Measurements from ENCODE around the gene CLIC1.
A peak's percentile ranks its signal among the peaks of the same experiment; 100 is the strongest.

The CLIC1 gene

GRCh38 chr6:31768363-31769257, 32.3 kb upstream of the CLIC1 start:
- DNase-seq (ENCODE audit: low read depth) = no peak

DNA sequence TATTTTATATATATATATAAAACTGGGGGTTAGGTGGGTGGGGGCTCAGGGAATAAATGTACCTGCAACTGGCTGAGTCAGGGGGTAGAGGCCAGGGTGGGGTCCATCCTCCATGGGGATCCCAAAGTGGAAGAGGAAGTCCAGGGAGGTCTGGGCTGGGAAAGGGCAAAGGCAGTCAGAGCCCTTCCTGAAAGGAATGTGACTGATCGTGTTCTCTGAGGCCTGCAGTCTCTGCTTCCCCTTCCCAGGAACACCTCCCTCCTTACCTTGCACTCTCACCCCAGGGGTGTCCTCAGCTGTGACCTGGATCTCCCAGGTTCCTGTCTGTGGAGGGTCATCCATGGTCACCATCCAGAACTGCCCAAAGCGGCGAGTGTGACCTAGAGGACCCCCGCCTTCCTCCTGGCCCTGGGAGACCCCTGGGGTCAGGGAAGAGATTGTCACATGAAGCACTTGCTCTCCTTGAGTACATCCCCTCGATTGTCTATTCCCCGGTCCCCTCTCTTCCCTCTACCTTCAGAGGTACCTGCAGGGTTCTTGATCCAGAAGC, 30.8 kb upstream of the CLIC1 start:
- DNase-seq (ENCODE audit: low read depth) = no peak

GRCh38 chr6:31765910-31766794, 29.8 kb upstream of the CLIC1 start:
- DNase-seq (ENCODE audit: low read depth) = peak; percentile 40

GRCh38 chr6:31765559-31765909, 29.2 kb upstream of the CLIC1 start:
- no peak for DNase-seq (ENCODE audit: low read depth)

- DNase-seq (ENCODE audit: low read depth) = no peak
Measured at GRCh38 chr6:31764198-31764597, 27.9 kb upstream of the CLIC1 start.

DNA sequence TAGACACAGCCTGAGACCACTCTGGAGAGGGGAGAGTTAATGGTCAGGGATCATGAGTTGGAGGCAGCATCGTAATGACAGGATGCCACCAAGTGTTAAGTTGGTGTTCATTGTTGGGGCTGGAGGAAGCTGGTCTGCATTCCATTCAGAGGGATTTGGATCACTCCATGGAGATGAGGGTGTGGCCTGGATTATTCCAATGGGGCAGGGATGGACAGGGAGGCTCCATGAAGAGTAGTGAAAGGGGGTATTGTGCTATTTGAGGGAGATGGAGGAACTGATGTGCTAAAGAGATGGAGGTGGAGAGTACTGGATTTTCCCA, 27.2 kb upstream of the CLIC1 start:
- DNase-seq (ENCODE audit: low read depth) = peak; percentile 86

DNA sequence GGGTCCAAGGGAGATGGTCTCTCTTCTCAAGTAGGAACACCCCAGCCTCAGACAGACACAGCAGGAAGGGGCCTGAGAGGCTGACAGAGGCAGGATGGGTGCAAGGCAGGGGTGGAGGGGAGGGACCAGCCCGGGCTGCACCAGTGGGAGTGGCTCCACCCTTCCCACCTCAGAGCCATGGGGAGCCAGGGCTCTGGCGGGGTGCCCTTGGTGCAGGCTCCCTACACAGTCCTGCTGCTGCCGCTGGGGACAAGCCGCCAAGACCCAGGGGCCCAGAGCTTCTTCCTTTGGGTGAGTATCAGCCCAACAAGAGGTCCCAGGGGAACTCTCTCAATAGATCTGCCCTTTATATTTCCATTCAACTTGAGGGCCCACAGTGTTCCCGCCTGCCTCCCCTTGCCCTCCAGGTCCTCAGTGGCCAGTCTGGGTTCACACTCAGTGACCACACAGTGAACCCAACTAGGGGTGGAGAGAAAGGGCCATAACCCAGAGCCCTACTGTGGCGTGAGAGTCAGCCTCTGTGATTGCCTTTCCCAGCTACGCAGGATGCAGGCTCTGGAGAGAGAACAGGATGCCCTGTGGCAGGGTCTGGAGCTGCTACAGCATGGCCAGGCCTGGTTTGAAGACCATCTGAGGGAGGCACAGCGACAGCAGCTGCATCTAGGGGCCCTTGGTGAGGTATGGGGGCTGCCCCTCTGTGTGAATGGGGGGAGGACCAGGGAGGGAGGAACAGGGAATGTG, 26.7 kb upstream of the CLIC1 start:
- no peak for DNase-seq (ENCODE audit: low read depth)

DNA sequence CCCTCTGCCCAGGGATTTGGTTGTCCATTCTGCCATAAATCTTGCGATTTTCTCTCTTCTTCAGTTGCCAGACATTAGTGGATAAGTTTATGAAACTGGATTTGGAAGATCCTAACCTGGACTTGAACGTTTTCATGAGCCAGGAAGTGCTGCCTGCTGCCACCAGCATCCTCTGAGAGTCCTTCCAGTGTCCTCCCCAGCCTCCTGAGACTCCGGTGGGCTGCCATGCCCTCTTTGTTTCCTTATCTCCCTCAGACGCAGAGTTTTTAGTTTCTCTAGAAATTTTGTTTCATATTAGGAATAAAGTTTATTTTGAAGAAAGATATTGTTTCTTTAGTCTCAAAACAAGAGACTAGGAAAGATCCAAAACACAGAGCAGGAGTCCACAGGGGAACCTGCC, 26.0 kb upstream of the CLIC1 start, which contains the start of gene SAPCD1:
Gene SAPCD1, plus strand, starts transcription at position 301 of the 400 bp plus-strand sequence. CDS start 399 bp downstream, outside the sequence.
- no peak for DNase-seq (ENCODE audit: low read depth)

DNA sequence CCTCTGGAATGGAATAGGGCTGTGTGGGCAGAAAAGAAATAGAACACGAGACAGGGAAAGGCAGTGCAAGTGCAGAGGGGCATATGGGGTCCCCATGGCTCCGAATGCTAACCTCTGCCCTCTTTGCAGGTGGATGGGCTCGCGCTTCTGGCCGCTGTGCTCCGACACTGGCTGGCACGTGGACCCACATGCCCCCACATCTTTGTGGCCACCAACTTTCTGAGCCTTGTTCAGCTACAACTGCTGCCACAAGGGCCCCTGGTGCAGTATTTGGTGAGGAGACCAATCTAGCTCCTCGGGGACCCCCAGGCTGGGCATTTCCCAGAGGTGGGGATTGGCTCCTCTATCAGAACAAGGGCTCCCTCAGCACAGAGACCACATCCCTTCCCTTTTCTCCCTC, 25.0 kb upstream of the CLIC1 start:
- no peak for DNase-seq (ENCODE audit: low read depth)

GRCh38 chr6:31760790-31761189, 24.5 kb upstream of the CLIC1 start:
- no peak for DNase-seq (ENCODE audit: low read depth)

GRCh38 chr6:31758281-31758680, 22.0 kb upstream of the CLIC1 start:
- no peak for DNase-seq (ENCODE audit: low read depth)

GRCh38 chr6:31752739-31753319, 16.5 kb upstream of the CLIC1 start:
- DNase-seq (ENCODE audit: low read depth) = peak; percentile 77

GRCh38 chr6:31750411-31751022, 14.2 kb upstream of the CLIC1 start:
- DNase-seq (ENCODE audit: low read depth) = peak; percentile 67

- no peak for DNase-seq (ENCODE audit: low read depth)
Measured at GRCh38 chr6:31749301-31750036, 13.1 kb upstream of the CLIC1 start.

DNA sequence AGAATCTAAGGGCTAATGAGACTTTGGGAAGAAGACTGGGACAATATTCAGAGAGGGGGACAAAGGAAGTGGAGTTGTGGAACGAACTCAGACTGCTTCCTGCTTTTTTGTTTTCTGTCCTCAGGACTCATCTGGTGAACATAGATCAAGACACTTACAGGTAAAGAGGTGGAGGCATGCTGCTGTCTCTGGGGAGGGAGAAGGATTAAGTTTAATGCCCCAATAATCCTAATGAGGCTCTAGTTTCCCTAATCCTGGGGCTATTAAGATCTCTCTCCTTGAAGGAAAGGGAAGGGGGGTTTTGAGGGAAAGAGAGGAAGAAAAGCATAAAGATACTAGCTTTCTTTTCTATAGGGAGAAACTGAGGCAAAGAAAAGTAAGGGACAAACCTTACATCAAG, 8.1 kb upstream of the CLIC1 start:
- DNase-seq (ENCODE audit: low read depth) = no peak

- no peak for DNase-seq (ENCODE audit: low read depth)
Measured at GRCh38 chr6:31742894-31743293, 6.6 kb upstream of the CLIC1 start.

- no peak for DNase-seq (ENCODE audit: low read depth)
Measured at GRCh38 chr6:31741815-31742214, 5.5 kb upstream of the CLIC1 start.

DNA sequence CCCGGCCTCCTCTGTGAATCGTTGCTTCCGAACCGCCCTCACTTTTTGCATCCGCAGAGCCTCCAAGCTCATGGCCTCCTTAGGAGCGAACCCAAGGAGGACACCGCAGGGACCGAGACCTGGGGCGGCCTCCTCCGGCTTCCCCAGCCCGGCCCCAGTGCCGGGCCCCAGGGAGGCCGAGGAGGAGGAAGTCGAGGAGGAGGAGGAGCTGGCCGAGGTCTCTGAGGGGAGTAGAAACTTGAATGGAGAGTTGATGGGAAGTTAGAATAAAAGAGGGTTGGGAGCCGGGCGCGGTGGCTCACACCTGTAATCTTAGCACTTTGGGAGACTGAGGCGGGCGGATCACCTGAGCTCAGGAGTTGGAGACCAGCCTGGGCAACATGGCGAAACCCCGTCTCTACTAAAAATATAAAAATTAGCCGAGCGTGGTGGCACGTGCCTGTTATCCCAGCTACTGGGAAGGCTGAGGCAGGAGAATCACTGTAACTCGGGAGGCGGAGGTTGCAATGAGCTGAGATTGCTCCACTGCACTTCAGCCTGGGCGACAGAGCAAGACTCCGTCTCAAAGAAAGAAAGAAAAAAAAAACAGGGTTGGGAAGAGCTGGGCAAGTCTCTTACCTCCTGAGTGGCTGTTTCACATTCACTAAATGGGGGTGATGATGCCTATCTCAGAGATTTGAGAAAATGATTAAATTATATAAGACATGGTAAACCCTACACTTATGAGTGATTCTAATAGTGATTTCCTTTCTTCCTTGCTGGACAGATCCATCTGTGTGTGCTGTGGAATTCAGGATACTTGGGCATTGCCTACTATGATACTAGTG, 4.3 kb upstream of the CLIC1 start:
- no peak for DNase-seq (ENCODE audit: low read depth)

DNA sequence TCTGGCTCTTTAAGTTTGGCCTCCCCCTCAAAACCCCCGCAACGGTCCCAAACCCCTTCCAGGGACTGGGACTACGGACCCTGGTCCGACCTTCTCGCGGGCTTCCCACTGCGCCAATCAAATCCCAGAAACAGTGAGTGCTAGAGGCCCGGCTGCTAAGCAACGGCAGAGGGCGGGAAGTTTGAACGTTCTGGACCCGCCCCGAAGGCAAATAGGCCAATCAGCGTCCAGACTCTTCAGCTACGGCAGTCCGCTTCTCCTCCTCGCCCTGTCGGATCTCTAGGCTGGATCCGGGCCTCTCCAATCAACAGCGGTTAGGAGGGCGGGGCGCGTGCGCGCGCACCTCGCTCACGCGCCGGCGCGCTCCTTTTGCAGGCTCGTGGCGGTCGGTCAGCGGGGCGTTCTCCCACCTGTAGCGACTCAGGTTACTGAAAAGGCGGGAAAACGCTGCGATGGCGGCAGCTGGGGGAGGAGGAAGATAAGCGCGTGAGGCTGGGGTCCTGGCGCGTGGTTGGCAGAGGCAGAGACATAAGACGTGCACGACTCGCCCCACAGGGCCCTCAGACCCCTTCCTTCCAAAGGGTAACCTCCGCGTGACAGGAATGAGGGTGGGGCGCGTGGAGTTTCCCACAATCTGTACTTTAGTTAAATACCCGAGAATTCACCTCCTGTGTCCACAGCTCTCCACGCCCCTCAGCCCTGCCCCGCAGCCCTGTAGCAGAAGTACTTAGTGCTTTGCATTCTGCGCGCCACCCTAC, 3.5 kb upstream of the CLIC1 start, which contains the start of gene MSH5:
Gene MSH5, plus strand, starts transcription at position 367 of the 758 bp plus-strand sequence. CDS start 462 bp downstream, outside the sequence.
- DNase-seq (ENCODE audit: low read depth) = peak; percentile 100
